Measurements from ENCODE around the gene BRAT1.

BRAT1 gene

DNA sequence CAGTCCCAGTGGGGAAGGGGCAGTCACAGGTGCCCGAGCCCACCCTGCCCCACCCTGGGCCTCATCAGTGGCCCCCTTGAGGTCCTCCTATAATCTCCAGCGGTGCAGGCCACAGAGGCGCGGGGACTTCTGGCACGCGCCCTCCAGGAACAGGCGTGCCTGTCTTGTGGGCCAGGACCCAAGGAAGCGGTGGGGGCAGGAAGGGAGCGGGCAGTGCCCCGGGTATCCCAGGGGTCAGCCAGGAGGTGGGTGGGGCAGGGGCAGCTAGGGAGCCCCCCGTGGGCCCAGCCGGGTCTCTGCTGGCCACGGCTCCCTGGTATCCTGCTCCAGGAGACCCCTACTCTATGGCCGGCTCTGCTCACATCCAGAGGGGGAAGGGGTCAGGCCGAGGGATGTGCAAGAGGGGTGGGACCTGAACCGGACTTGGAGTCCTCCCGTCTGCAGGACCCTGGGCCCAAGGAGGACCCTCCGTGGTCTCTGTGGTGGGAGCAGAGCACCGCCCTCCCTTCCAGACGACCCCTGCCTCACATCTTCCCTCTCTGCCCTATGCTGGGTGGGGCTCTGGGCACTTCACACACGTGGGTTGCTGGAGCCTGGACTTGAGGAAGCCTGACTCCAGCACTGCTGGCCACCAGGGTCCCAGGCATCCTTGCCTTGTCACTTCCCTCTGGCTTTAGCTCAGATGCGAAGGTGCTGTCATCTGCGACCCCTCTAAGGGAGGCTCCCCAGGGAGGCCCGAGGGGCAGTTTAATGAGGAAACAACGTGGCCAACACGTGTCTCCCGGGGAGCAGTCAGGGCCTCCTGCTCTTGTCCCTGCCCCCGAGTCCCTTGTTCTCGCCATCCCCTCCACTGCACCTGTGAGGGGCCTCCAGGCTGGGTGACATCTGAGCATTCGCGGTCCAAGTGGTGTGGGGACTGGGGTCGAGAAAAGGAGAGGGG is 60.9 kb downstream of the BRAT1 start:
- no peak for DNase-seq

DNA sequence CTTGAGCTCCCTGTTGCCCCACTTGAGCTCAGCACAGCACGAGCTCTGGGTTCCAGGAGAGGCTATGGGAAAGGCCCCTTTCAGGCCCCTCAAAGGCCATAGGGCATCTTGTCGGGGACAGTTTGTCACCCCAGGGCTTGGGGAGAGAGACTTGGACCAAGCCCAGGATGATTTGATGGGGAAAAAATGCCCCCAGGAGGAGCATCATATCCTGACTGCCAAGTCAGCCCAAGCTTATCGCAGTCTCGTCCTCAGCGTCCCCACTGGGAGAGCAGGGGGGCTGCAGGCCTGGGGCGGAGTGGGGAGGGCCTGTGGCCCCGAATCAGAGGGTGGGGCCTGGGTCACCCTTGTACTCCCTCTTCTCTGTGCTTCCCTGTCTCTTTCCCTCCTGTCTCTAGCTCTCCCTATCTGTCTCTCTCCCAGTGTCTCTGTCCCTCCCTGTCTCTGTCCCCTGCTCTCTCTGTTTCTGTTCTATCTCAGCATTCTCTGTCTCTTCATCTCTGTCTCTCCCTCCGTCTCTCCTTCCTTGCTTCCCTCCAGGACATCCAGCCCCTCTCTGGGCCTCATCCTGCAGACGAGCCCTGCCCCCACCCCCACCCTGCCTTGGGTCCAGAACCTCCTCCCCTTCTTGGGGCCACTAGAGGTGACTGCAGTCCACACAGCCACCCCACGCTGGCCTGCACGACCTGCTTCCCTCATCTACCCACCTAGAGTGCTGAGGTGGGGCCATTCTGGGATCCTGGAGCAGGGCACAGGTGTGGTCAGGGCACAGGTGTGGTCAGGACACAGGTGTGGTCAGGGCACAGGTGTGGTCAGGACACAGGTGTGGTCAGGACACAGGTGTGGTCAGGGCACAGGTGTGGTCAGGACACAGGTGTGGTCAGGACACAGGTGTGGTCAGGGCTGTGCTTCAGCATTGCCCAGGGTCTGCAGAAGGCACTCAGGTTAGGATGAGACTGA is 61.8 kb downstream of the BRAT1 start:
- DNase-seq, result no peak

DNA sequence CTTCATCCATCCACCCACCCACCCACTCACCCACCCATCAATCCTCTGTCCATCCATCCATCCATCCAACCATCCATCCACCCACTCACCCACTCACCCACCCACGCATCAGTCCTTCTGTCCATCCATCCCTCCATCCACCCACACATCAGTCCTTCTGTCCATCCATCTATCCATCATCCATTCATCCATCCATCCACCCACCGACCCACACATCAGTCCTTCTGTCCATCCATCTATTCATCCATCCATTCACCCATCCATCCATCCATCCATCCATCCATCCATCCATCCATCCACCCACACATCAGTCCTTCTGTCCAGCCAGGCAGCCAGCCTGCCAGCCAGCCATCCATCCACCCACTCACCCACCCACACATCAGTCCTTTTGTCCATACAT is 63.3 kb downstream of the BRAT1 start:
- no peak for DNase-seq

DNA sequence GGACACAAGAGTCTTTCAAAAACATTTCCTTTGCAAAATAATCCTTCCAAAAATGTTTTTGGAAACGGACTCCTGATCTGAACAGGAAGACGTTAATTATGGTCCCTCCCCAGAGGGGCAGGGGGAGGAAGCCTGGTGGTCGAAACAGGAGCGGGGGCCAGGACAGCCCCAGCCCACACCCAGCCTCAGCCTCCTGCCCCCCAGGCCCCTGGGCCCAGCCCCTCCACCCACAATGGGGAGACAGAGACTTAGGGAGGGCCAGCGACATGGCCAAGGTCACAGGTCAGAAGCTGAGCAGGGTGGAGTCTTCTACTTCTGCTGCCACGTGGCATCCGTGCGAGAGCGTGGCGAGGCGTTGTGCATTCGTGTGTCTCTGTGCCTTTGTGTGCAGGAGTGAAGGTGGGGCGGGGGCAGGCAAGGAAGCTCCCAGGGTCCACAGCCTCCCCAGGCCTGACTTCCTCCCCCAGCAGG is 65.1 kb downstream of the BRAT1 start:
- no peak for DNase-seq

DNA sequence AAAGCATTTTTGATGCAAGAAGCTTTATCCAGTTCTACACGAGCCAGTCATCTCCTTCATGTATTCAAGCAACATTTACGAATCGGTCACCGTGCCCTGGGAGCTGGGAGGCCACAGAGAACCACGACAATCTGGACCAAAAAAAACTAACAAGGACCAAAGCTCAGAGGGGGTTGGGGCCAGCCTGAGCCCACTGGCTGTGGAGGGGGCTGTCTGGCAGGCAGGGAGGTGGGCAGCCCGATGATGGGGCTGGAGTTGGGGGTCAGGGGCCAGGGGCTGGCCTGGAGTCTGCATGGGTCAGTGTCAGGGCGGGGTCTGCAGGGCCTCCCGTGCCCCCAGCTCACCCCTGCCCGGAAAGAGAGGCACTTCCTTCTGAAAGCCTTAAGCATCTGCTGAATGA is 66.6 kb downstream of the BRAT1 start:
- no peak for DNase-seq

DNA sequence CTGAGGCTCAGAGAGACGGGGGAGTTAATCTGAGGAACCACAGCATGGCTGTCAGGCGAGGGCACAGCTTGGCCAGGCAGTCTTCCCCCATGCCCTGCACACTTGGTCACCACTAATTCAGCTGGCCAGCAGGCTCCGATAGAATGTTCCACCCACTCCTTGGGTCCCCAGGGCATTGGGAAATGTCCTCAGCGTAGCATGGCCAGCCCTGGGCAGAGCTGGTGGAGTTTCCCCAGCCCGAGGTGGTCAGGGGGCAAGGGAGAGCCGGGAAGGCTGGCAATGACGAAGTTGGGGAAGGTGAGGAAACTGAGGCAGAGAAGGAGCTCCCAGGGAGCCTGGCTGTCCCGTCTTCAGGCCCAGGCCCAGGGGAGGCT is 67.1 kb downstream of the BRAT1 start:
- DNase-seq, result no peak
